CD14-positive monocyte (primary cell): ENCODE data around the gene ZNF26. TPM values are rescaled to one million over a fixed set of nuclear protein-coding genes. Genes with fewer than 3 reads are reported as not detected.

Experiments used
- DNase-seq, 3 donors: peaks; one replicate each; pipeline ENCODE4 v3.0.0-alpha.2; 2011 to 2022
- H2AFZ ChIP-seq: 2 replicates; pipeline ENCODE4 v1.6.0; 2012; ENCODE audit warnings: mild to moderate bottlenecking, low read depth, low read length, inconsistent platforms; ENCODE audit not compliant: insufficient read depth, poor library complexity, severe bottlenecking
- H3K27ac ChIP-seq, 2 donors: 1 replicate in 1 of 2; 2 replicates in 1 of 2; pipeline ENCODE4 v1.5.1; 2012 to 2013; ENCODE audit warnings: low read length in 2 of 2, control low read depth in 1 of 2, inconsistent platforms in 1 of 2, low read depth in 1 of 2, mild to moderate bottlenecking in 1 of 2
- H3K27me3 ChIP-seq, 2 donors: one replicate each; pipeline versions ENCODE4 v1.6.0 to v1.6.1; 2011 to 2013; ENCODE audit warnings: low read length in 2 of 2; ENCODE audit not compliant: control insufficient read depth in 2 of 2, insufficient read depth in 2 of 2
- H3K36me3 ChIP-seq, 2 donors: replicated peaks in 1 of 2; 1 replicate in 1 of 2; 2 replicates in 1 of 2; pipeline versions ENCODE4 v1.5.1 to v1.6.1; 2012 to 2013; ENCODE audit warnings: low read length in 2 of 2, control low read depth in 1 of 2, inconsistent platforms in 1 of 2, mild to moderate bottlenecking in 1 of 2; ENCODE audit not compliant: insufficient read depth in 2 of 2, control insufficient read depth in 1 of 2
- H3K4me1 ChIP-seq, 2 donors: 1 replicate in 1 of 2; 2 replicates in 1 of 2; pipeline versions ENCODE4 v1.5.1 to v1.6.1; 2012 to 2013; ENCODE audit warnings: low read length in 2 of 2, control low read depth in 1 of 2, inconsistent platforms in 1 of 2, mild to moderate bottlenecking in 1 of 2, moderate library complexity in 1 of 2; ENCODE audit not compliant: insufficient read depth in 2 of 2, control insufficient read depth in 1 of 2
- H3K4me2 ChIP-seq: replicated peaks from 2 replicates; pipeline ENCODE3; 2012; ENCODE audit warnings: low read length, moderate library complexity, mild to moderate bottlenecking; ENCODE audit not compliant: poor library complexity, severe bottlenecking; ENCODE audit errors: extremely low read depth
- H3K4me3 ChIP-seq, 3 experiments: fragments of 200-600 bp in 1 of 3; sonication (generic) in 1 of 3; replicated peaks in 1 of 3; 1 replicate in 2 of 3; 2 replicates in 1 of 3; pipeline ENCODE4 v1.5.1; 2011 to 2013; ENCODE audit warnings: low read length in 3 of 3, mild to moderate bottlenecking in 3 of 3, control low read depth in 2 of 3, low read depth in 2 of 3, inconsistent platforms in 1 of 3, moderate library complexity in 1 of 3
- H3K79me2 ChIP-seq: 2 replicates; pipeline ENCODE4 v1.6.0; 2012; ENCODE audit warnings: mild to moderate bottlenecking, control low read depth, inconsistent platforms, low read length, moderate library complexity; ENCODE audit not compliant: insufficient read depth
- H3K9ac ChIP-seq: 2 replicates; pipeline ENCODE4 v1.6.0; 2017; ENCODE audit warnings: low read length, mild to moderate bottlenecking; ENCODE audit not compliant: insufficient read depth, poor library complexity, severe bottlenecking
- H3K9me3 ChIP-seq, 2 donors: replicated peaks in 1 of 2; 1 replicate in 1 of 2; 2 replicates in 1 of 2; pipeline versions ENCODE4 v1.5.1 to v1.6.1; 2012 to 2013; ENCODE audit warnings: low read length in 2 of 2, control low read depth in 1 of 2; ENCODE audit not compliant: control insufficient read depth in 1 of 2, insufficient read depth in 1 of 2
- H4K20me1 ChIP-seq: 2 replicates; pipeline ENCODE4 v1.6.0; 2012; ENCODE audit warnings: mild to moderate bottlenecking, low read length, control low read depth, moderate library complexity; ENCODE audit not compliant: insufficient read depth
- H3K27ac Mint-ChIP-seq, 7 donors: one replicate each; pipeline ENCODE4 v1.8.0; 2020; ENCODE audit warnings: mild to moderate bottlenecking in 7 of 7, mixed read lengths in 7 of 7, moderate library complexity in 6 of 7, inconsistent platforms in 2 of 7
- H3K27me3 Mint-ChIP-seq, 3 donors: one replicate each; pipeline ENCODE4 v1.8.0; 2021 to 2022; ENCODE audit warnings: low read depth in 3 of 3, mild to moderate bottlenecking in 3 of 3, mixed read lengths in 3 of 3, moderate library complexity in 3 of 3, inconsistent platforms in 1 of 3
- H3K36me3 Mint-ChIP-seq, 2 donors: one replicate each; pipeline ENCODE4 v1.8.0; 2020; ENCODE audit warnings: mixed read lengths in 2 of 2, inconsistent platforms in 1 of 2, mild to moderate bottlenecking in 1 of 2
- H3K4me1 Mint-ChIP-seq: one replicate; pipeline ENCODE4 v1.8.0; 2020; ENCODE audit warnings: mild to moderate bottlenecking, mixed read lengths
- H3K4me3 Mint-ChIP-seq, 2 donors: one replicate each; pipeline ENCODE4 v1.8.0; 2020; ENCODE audit warnings: mild to moderate bottlenecking in 2 of 2, mixed read lengths in 2 of 2, moderate library complexity in 1 of 2
- H3K9me3 Mint-ChIP-seq, 7 donors: one replicate each; pipeline ENCODE4 v1.8.0; 2020 to 2022; ENCODE audit warnings: mixed read lengths in 7 of 7, mild to moderate bottlenecking in 6 of 7, moderate library complexity in 6 of 7, inconsistent platforms in 2 of 7
- WGBS: methylation state at CpG from one replicate; pipeline ENCODE4 v1.1.5; 2013; ENCODE audit warnings: missing lambda C conversion rate; ENCODE audit not compliant: insufficient coverage; 5-methylcytosine and 5-hydroxymethylcytosine counted together
- intact Hi-C, 2 donors: fragments of 100-400 bp; cut with micrococcal nuclease; formaldehyde crosslinking; loops; one replicate each; pipeline versions ENCODE4 v1.15.0 to v1.15.1; 2023
- polyA plus RNA-seq, 3 donors: library from polyadenylated mRNA; depleted of rRNA in 1 of 3; unstranded in 2 of 3; stranded (reverse) in 1 of 3; fragments of 300-500 nt in 2 of 3; fragments of >200 nt in 1 of 3; fragmentation: Illumina TruSeq in 2 of 3; gene quantifications; 1 replicate in 2 of 3; 2 replicates in 1 of 3; pipeline ENCODE4 v1.2.3, GENCODE V29; 2012 to 2021
- TF ChIP-seq, protein P1 (sequence below): fragments of 200-600 bp; IDR thresholded peaks from one replicate; pipeline ENCODE4 v1.8.0; 2022; ENCODE audit warnings: antibody characterized with exemption, mild to moderate bottlenecking

Gene ZNF26
- polyA plus RNA-seq, 3 donors = 3.3 to 17.6 (median 3.8) TPM

DNA sequence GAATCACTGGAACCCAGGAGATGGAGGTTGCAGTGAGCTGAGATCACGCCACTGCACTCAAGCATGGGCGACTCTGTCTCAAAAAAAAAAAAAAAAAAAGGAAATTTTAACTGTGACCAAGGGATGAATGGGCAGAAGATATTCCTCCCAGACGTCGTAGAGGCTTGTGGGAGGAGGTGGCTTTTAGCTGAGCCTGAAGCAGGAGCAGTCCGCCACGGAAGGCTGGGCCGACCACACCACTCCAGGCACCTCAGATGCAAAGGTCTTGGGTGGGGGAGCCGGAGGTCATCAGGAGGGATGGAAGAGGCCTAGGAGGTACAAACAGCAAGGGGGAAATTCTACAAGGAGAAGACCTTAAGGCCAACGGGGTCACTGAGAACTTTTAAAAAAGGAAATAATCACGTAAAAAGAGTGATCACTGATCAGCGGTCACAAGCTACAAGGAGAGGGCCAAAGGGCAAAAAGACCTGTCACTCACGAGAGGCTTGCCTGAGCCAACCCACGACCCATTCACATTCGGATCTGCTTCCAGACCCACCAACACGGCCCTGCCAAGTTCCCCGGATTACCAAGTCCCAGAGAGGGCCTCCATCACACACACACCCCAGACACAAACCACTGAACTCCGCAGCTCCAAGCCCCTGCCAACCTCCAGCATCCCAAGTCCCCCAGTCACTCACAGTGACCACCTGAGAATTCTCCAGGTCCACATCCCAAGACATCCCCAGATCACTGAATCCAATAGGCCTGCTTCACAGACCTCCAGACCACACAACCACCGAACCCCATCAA lies 33.6 kb upstream of the ZNF26 start:
- WGBS = 98% methylated on average over 11 of the region's 18 CpGs
- no peak overlapping the region for H3K4me3 Mint-ChIP-seq
- H3K79me2 ChIP-seq = no peaks in the 10 kb centered on the region

DNA sequence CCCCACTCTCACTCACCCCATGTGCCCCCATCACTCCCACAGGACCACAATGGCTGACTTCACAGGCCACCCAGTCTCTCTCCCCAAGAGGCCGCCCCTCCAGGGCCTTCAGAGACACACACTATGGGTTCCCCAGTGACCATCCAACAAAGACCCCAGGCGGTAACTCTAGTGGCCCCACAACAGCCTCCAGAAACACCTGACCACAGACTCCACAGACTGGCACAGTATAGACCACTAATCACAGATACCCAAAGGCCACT lies 33.1 kb upstream of the ZNF26 start:
- Histone ChIP-seq H3K79me2 (no peaks in the 10 kb centered on the region), H3K4me1 (peaks cover 12 to 15% of the 10 kb centered on the region in 2 donors), H3K9me3 (peaks cover 70 to 79% of the 10 kb centered on the region in 2 donors), H3K36me3 (peaks cover 2 to 34% of the 10 kb centered on the region in 2 donors), H2AFZ (no peak overlapping the region), H3K4me2 (no peak overlapping the region), H3K27ac (no peak overlapping the region), H3K27me3 (no peaks in the 10 kb centered on the region), H4K20me1 (no peaks in the 10 kb centered on the region), H3K4me3 (no peak overlapping the region), H3K9ac (no peak overlapping the region)
- Mint-ChIP-seq H3K4me3 (no peak overlapping the region), H3K27me3 (peaks cover 0 to 2% (median 0%) of the 10 kb centered on the region in 3 donors), H3K9me3 (peaks cover 16 to 44% (median 24%) of the 10 kb centered on the region in 7 donors), H3K27ac (no peak overlapping the region), H3K36me3 (peaks cover 20 to 24% of the 10 kb centered on the region in 2 donors), H3K4me1 (peaks cover 19% of the 10 kb centered on the region)
- DNase-seq = no peak
- TF ChIP-seq, protein P1, sequence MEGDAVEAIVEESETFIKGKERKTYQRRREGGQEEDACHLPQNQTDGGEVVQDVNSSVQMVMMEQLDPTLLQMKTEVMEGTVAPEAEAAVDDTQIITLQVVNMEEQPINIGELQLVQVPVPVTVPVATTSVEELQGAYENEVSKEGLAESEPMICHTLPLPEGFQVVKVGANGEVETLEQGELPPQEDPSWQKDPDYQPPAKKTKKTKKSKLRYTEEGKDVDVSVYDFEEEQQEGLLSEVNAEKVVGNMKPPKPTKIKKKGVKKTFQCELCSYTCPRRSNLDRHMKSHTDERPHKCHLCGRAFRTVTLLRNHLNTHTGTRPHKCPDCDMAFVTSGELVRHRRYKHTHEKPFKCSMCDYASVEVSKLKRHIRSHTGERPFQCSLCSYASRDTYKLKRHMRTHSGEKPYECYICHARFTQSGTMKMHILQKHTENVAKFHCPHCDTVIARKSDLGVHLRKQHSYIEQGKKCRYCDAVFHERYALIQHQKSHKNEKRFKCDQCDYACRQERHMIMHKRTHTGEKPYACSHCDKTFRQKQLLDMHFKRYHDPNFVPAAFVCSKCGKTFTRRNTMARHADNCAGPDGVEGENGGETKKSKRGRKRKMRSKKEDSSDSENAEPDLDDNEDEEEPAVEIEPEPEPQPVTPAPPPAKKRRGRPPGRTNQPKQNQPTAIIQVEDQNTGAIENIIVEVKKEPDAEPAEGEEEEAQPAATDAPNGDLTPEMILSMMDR = no peak
- intact Hi-C loops = no loop called here
- WGBS = 95% methylated on average over 2 of the region's 2 CpGs

More for the DNA sequence above, 33.6 kb upstream of the ZNF26 start:
- Histone ChIP-seq H3K9me3 (peaks cover 70 to 79% of the 10 kb centered on the region in 2 donors), H3K36me3 (peaks cover 4 to 40% of the 10 kb centered on the region in 2 donors), H3K4me3 (no peak overlapping the region), H3K4me1 (peaks cover 12 to 15% of the 10 kb centered on the region in 2 donors), H3K27ac (no peak overlapping the region), H4K20me1 (no peaks in the 10 kb centered on the region), H2AFZ (no peak overlapping the region), H3K27me3 (no peaks in the 10 kb centered on the region), H3K9ac (no peak overlapping the region), H3K4me2 (no peak overlapping the region)
- DNase-seq = no peak
- H3K27me3 Mint-ChIP-seq = peaks cover 0 to 2% (median 0%) of the 10 kb centered on the region in 3 donors
- peaks cover 13 to 48% (median 21%) of the 10 kb centered on the region in 7 donors for H3K9me3 Mint-ChIP-seq
- intact Hi-C loops = no loop called here
- TF ChIP-seq, protein P1 = no peak
- peaks cover 23 to 29% of the 10 kb centered on the region in 2 donors for H3K36me3 Mint-ChIP-seq
- no peak overlapping the region for H3K27ac Mint-ChIP-seq
- H3K4me1 Mint-ChIP-seq = peaks cover 19% of the 10 kb centered on the region
